Effector CD8-positive, alpha-beta T cell (primary cell): ENCODE results near the gene NR6A1.

Experiments
- DNase-seq: peaks from one replicate; lab custom pipeline; 2025; lab: John Stamatoyannopoulos, UW

Gene NR6A1

GRCh38 chr9:124574534-124575375 is 196.4 kb downstream of the NR6A1 start:
- no peak for DNase-seq

- no peak for DNase-seq
Observed at GRCh38 chr9:124570942-124571666, 200.0 kb downstream of the NR6A1 start.

- no peak for DNase-seq
Observed at GRCh38 chr9:124569942-124570341, 201.2 kb downstream of the NR6A1 start.

- no peak for DNase-seq
Observed at GRCh38 chr9:124567362-124567761, 203.7 kb downstream of the NR6A1 start.

GRCh38 chr9:124562328-124562727 is 208.8 kb downstream of the NR6A1 start:
- no peak for DNase-seq

- DNase-seq, result no peak
Observed at GRCh38 chr9:124559871-124560270, 211.2 kb downstream of the NR6A1 start.

- DNase-seq, result no peak
Observed at GRCh38 chr9:124558777-124559470, 212.2 kb downstream of the NR6A1 start.

GRCh38 chr9:124557895-124558294 is 213.2 kb downstream of the NR6A1 start:
- DNase-seq, result no peak

GRCh38 chr9:124555043-124555442 is 216.1 kb downstream of the NR6A1 start:
- no peak for DNase-seq

- no peak for DNase-seq
Observed at GRCh38 chr9:124553738-124554137, 217.4 kb downstream of the NR6A1 start.

- DNase-seq, result no peak
Observed at GRCh38 chr9:124552273-124552605, 218.9 kb downstream of the NR6A1 start.

GRCh38 chr9:124551472-124552272 is 219.4 kb downstream of the NR6A1 start:
- DNase-seq, result no peak

- DNase-seq, result no peak
Observed at GRCh38 chr9:124550072-124550471, 221.0 kb downstream of the NR6A1 start.

GRCh38 chr9:124549016-124549415 is 222.1 kb downstream of the NR6A1 start:
- DNase-seq, result no peak

GRCh38 chr9:124544535-124544934 is 226.6 kb downstream of the NR6A1 start:
- no peak for DNase-seq

- no peak for DNase-seq
Observed at GRCh38 chr9:124541824-124542223, 229.3 kb downstream of the NR6A1 start.

- DNase-seq, result no peak
Observed at GRCh38 chr9:124537926-124538325, 233.2 kb downstream of the NR6A1 start.

GRCh38 chr9:124535846-124536245 is 235.3 kb downstream of the NR6A1 start:
- DNase-seq, result no peak

- DNase-seq, result no peak
Observed at GRCh38 chr9:124532897-124533296, 238.2 kb downstream of the NR6A1 start.

- DNase-seq, result no peak
Observed at GRCh38 chr9:124531115-124531514, 240.0 kb downstream of the NR6A1 start.

- no peak for DNase-seq
Observed at GRCh38 chr9:124530246-124530645, 240.9 kb downstream of the NR6A1 start.

GRCh38 chr9:124527781-124528180 is 243.3 kb downstream of the NR6A1 start:
- no peak for DNase-seq
